OCI-LY7 (cell line): ENCODE measurements around the gene TNS1.

Experiments
- EZH2phosphoT487 ChIP-seq: fragments of 200-600 bp; sonication (generic); IDR thresholded peaks from 2 replicates; pipeline ENCODE4 v1.6.1; 2018; ENCODE audit warnings: low read depth, borderline replicate concordance, mild to moderate bottlenecking, mixed run types, antibody characterized with exemption, low read length, moderate library complexity, mixed read lengths
- TF ChIP-seq, protein P1 (sequence below): fragments of 200-600 bp; sonication (generic); conservative IDR thresholded peaks from 2 replicates; pipeline ENCODE4 v1.5.1; 2014; ENCODE audit warnings: mild to moderate bottlenecking, antibody characterized with exemption, low read length, moderate library complexity, mixed read lengths

DNA sequence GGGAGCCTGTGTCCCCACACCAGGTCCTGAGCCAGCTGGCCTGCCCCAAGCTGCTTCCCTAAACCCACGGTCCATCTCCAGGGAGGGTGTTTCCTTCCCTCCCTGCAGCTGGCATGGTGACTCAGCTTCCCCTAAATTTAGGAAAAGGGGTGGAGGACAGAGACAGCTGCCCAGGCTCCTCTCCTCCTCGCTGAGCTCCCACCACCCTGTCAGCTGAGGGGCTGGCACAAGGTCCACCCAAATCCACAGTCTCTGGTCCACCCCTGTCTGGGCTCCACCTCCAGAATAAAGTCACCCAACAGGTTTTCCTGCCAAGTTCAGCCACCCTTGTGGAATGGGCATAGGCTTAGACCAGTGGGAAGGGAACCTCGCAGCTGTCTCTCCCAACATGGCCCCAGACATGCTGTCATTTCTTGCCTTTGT, 156.5 kb downstream of the TNS1 start:
- TF ChIP-seq, protein P1, sequence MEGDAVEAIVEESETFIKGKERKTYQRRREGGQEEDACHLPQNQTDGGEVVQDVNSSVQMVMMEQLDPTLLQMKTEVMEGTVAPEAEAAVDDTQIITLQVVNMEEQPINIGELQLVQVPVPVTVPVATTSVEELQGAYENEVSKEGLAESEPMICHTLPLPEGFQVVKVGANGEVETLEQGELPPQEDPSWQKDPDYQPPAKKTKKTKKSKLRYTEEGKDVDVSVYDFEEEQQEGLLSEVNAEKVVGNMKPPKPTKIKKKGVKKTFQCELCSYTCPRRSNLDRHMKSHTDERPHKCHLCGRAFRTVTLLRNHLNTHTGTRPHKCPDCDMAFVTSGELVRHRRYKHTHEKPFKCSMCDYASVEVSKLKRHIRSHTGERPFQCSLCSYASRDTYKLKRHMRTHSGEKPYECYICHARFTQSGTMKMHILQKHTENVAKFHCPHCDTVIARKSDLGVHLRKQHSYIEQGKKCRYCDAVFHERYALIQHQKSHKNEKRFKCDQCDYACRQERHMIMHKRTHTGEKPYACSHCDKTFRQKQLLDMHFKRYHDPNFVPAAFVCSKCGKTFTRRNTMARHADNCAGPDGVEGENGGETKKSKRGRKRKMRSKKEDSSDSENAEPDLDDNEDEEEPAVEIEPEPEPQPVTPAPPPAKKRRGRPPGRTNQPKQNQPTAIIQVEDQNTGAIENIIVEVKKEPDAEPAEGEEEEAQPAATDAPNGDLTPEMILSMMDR = no peak
- no peak for TF ChIP-seq EZH2phosphoT487
